DND-41 (cell line): Measurements from ENCODE around the gene C14orf119.

Experiments
- CTCF ChIP-seq: IDR thresholded peaks from 2 replicates; pipeline ENCODE4 v1.5.1; 2012; ENCODE audit warnings: borderline replicate concordance, low read length, moderate library complexity, mild to moderate bottlenecking; ENCODE audit not compliant: poor library complexity, severe bottlenecking; ENCODE audit errors: extremely low read depth
- EZH2 ChIP-seq: IDR thresholded peaks from 3 replicates; pipeline ENCODE4 v1.6.1; 2012; ENCODE audit warnings: borderline replicate concordance, low read depth, mild to moderate bottlenecking, moderate library complexity, low read length, inconsistent platforms; ENCODE audit not compliant: severe bottlenecking

GRCh38 chr14:23146351-23146910, 51.1 kb downstream of the C14orf119 start:
- TF ChIP-seq EZH2 (no peak), CTCF (no peak)
